Large intestine (tissue), 3 donors: ENCODE results near the gene EHD3. TPM values are rescaled to one million over a fixed set of nuclear protein-coding genes. Genes with fewer than 3 reads are reported as not detected.

Source experiments
- DNase-seq, 2 donors: peaks; one replicate each; pipeline versions ENCODE4 v3.0.0 to v3.0.0-alpha.2; 2013
- H3K27ac ChIP-seq: one replicate; pipeline ENCODE4 v1.5.1; 2013; ENCODE audit warnings: low read length
- H3K27me3 ChIP-seq: 2 replicates; pipeline ENCODE4 v1.6.1; 2013; ENCODE audit warnings: low read length; ENCODE audit not compliant: control insufficient read depth, insufficient read depth
- H3K36me3 ChIP-seq: 2 replicates; pipeline ENCODE4 v1.6.1; 2013; ENCODE audit warnings: low read length; ENCODE audit not compliant: control insufficient read depth, insufficient read depth
- H3K4me1 ChIP-seq: one replicate; pipeline ENCODE4 v1.6.1; 2013; ENCODE audit warnings: low read length; ENCODE audit not compliant: control insufficient read depth, insufficient read depth
- H3K4me3 ChIP-seq: one replicate; pipeline ENCODE4 v1.5.1; 2013; ENCODE audit warnings: low read length
- H3K9me3 ChIP-seq: one replicate; pipeline ENCODE4 v1.6.1; 2013; ENCODE audit warnings: mild to moderate bottlenecking, low read depth, low read length, moderate library complexity; ENCODE audit not compliant: control insufficient read depth
- WGBS: methylation state at CpG from one replicate; pipeline ENCODE4 v1.1.5; 2013; ENCODE audit warnings: low lambda C conversion rate; ENCODE audit not compliant: insufficient coverage; 5-methylcytosine and 5-hydroxymethylcytosine counted together
- polyA plus RNA-seq: library from polyadenylated mRNA; unstranded; fragments of 120-200 nt; gene quantifications from one replicate; pipeline ENCODE4 v1.2.1, GENCODE V29; 2013

The EHD3 gene
- polyA plus RNA-seq, 1 donor, result 3.9 TPM

DNA sequence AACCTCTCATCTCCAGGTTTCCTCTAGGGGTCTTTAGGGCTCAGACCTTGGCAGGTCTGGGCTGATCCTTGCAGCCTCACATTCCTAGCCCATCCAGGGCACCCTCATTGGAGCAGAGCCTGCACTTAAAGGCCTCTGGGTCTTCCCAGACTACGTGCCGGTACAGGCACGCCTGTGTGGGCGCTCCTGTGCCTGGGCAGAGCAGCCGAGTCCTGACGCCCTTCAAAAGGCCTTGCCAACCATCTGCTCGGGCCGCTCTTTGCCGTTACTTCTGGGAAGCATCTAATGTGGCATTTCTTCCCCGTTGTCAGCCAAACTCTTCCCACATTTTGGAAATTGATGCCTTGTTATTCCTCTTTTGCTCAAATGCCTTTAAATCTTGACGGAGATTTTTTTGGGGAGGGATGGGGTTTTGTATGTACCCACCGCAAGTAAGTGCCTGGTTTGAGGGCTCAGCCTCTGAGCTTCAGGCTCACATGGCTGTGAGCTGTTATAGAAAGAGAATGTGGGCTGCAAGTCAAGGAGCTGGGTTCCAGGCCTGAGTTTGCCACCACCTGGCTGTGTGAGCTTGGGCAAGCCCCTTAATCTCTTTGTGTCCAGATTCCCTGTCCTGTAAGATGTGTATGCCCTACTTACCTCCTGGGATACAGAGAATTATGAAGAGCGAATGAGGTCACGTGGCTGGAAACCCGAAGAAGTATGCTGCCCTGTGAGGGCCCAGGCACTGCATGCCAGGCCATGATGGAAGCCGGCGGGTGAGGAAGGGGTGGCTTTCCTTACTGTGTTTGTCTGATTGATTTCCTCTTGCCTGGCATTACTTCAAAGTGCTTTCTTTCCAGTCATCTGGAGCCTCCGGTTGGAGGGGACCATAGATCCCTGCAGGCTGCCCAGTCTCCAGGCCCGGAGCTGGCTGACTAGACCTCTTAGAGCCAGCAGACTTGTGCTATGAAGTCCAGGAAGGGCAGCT is 20.6 kb downstream of the EHD3 start:
- Histone ChIP-seq H3K36me3 (no peaks in the 10 kb centered on the region), H3K27ac (no peak overlapping the region), H3K27me3 (no peaks in the 10 kb centered on the region), H3K9me3 (no peaks in the 10 kb centered on the region), H3K4me3 (no peak overlapping the region), H3K4me1 (peaks cover 29% of the 10 kb centered on the region)
- no peak for DNase-seq
- 100% methylated on average over 2 of the region's 19 CpGs for WGBS

- Histone ChIP-seq H3K27ac (peak overlapping the region; percentile 27), H3K4me1 (peaks cover 29% of the 10 kb centered on the region), H3K27me3 (no peaks in the 10 kb centered on the region), H3K36me3 (no peaks in the 10 kb centered on the region), H3K9me3 (no peaks in the 10 kb centered on the region), H3K4me3 (no peak overlapping the region)
- WGBS, result 47% methylated on average over 3 of the region's 11 CpGs
- peak; percentile 68 to 69 for DNase-seq
These were observed 22.1 kb downstream of the EHD3 start for GRCh38 chr2:31255911-31256571.

DNA sequence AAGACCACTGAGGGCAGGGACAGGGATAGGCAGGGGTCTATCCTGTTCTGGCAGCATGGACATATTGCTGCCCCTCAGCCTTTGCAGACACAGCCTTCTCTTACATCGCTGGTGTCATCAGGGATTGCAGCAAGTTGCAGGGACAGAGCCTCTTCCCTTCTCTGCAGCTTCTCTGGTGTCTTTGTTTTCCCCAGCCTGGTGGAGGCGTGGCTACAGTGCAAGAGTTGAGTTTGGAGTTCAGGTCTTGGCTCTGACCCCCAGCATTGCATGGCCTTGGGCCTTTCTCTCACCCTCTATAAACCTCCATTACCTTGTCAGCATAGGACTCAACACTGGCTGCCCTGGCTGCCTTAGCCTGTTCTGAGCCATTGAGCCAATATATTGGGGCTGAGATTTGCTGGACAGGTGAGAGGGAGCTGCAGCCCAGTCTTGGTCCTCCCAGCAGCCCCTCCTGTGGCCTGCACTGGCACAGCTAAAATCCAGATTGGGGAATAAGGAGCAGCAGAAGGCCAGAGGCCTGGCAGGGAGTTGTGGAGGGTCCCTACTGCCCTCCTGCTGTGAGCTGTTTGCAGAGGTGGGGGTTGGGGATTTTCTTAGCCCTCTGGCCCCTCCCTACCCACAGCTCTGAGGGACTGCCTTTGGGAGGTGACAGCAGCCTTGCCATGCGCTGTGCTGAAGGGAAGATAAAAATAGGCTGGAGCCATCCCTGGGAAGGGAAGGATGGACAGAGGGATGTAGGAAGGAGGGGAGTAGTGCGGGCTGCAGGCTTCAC is 22.8 kb downstream of the EHD3 start:
- peak overlapping the region; percentile 37 for H3K27ac ChIP-seq

GRCh38 chr2:31258351-31258750 is 24.4 kb downstream of the EHD3 start:
- Histone ChIP-seq H3K4me3 (no peak overlapping the region), H3K36me3 (no peaks in the 10 kb centered on the region), H3K9me3 (no peaks in the 10 kb centered on the region), H3K27ac (no peak overlapping the region), H3K4me1 (peaks cover 29% of the 10 kb centered on the region), H3K27me3 (no peaks in the 10 kb centered on the region)
- peak in 1 of 2 donors; percentile 22 for DNase-seq
- 60% methylated on average over 1 of the region's 5 CpGs for WGBS

More for the DNA sequence above, 22.8 kb downstream of the EHD3 start:
- WGBS, result no CpG with 5 or more reads among the region's 4 CpGs
- H3K27me3 ChIP-seq, result no peaks in the 10 kb centered on the region
- no peaks in the 10 kb centered on the region for H3K9me3 ChIP-seq
- H3K4me3 ChIP-seq, result no peak overlapping the region
- peaks cover 29% of the 10 kb centered on the region for H3K4me1 ChIP-seq
- H3K36me3 ChIP-seq, result no peaks in the 10 kb centered on the region
- no peak for DNase-seq

GRCh38 chr2:31259075-31259474 is 25.1 kb downstream of the EHD3 start:
- WGBS, result no CpG with 5 or more reads among the region's 3 CpGs
- H3K27ac ChIP-seq, result no peak overlapping the region
- DNase-seq, result no peak
- H3K4me3 ChIP-seq, result no peak overlapping the region
- H3K9me3 ChIP-seq, result no peaks in the 10 kb centered on the region
- no peaks in the 10 kb centered on the region for H3K36me3 ChIP-seq
- no peaks in the 10 kb centered on the region for H3K27me3 ChIP-seq
- peaks cover 23% of the 10 kb centered on the region for H3K4me1 ChIP-seq

GRCh38 chr2:31260870-31261269 is 26.9 kb downstream of the EHD3 start:
- Histone ChIP-seq H3K4me1 (peaks cover 12% of the 10 kb centered on the region), H3K4me3 (no peak overlapping the region), H3K9me3 (no peaks in the 10 kb centered on the region), H3K27ac (no peak overlapping the region), H3K36me3 (peaks cover 1% of the 10 kb centered on the region), H3K27me3 (no peaks in the 10 kb centered on the region)
- no peak for DNase-seq
- no CpG with 5 or more reads among the region's 4 CpGs for WGBS

- H3K27ac ChIP-seq, result no peak overlapping the region
- WGBS, result no CpG with 5 or more reads among the region's 3 CpGs
- no peaks in the 10 kb centered on the region for H3K4me1 ChIP-seq
These were observed 29.8 kb downstream of the EHD3 start for GRCh38 chr2:31263636-31264190.

DNA sequence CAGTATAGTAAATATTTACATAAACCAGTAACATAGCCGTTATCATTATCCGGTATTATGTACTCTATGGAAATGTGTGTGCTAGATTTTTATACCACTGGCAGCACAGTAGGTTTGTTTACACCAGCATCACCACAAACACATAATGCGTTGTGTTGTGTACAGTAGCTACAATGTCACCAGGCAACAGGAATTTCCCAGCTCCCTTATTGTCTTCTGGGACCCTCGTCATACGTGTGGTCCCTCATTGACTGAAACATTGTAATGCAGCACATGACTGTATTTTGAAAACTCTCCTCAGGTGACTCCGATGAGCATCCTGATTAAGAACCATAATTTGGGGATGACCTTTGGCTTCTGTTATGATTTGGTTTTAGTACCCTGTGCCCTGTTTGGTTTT is 31.3 kb downstream of the EHD3 start:
- H3K36me3 ChIP-seq, result peaks cover 2% of the 10 kb centered on the region

More at GRCh38 chr2:31263636-31264190, 29.8 kb downstream of the EHD3 start:
- Histone ChIP-seq H3K4me3 (no peak overlapping the region), H3K27me3 (no peaks in the 10 kb centered on the region), H3K9me3 (no peaks in the 10 kb centered on the region), H3K36me3 (peaks cover 2% of the 10 kb centered on the region)
- DNase-seq, result no peak

DNA sequence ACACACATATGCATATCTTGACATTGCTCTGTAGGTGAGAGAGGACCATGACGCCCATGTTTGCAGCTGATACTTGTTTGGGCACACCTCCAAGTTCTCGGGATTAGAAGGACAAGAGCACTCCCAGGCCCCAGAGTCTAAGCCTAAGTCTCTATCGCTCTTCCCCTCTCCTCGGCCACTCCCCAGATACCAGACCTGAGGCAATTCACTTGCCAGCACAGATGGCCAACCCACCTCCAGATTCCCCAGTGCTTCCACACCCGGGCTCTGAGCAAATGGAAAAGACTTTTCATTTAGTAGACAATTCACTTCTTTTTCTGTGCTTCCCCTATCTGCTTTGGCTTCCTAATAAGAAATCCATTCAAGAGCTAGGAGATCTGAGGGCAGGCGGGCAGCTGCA is 32.9 kb downstream of the EHD3 start:
- H3K4me3 ChIP-seq, result no peak overlapping the region
- H3K4me1 ChIP-seq, result no peaks in the 10 kb centered on the region
- no peak overlapping the region for H3K27ac ChIP-seq
- peaks cover 2% of the 10 kb centered on the region for H3K36me3 ChIP-seq
- 100% methylated on average over 1 of the region's 6 CpGs for WGBS
- no peak for DNase-seq
- H3K27me3 ChIP-seq, result no peaks in the 10 kb centered on the region
- H3K9me3 ChIP-seq, result no peaks in the 10 kb centered on the region

More for the DNA sequence above, 31.3 kb downstream of the EHD3 start:
- DNase-seq, result no peak
- no peaks in the 10 kb centered on the region for H3K27me3 ChIP-seq
- no peak overlapping the region for H3K4me3 ChIP-seq
- no peaks in the 10 kb centered on the region for H3K4me1 ChIP-seq
- H3K27ac ChIP-seq, result no peak overlapping the region
- no CpG with 5 or more reads among the region's 6 CpGs for whole genome bisulfite sequencing
- no peaks in the 10 kb centered on the region for H3K9me3 ChIP-seq
